B cell (primary cell): Measurements from ENCODE around the gene ODR4.

Experiments
- EZH2 ChIP-seq: IDR thresholded peaks from 2 replicates; pipeline ENCODE4 v1.6.1; 2012; ENCODE audit warnings: borderline replicate concordance, low read depth, mild to moderate bottlenecking, moderate library complexity, low read length; ENCODE audit not compliant: insufficient read depth, poor library complexity, severe bottlenecking
- TF ChIP-seq, protein P1 (sequence below): fragments of 200-600 bp; IDR thresholded peaks from one replicate; pipeline ENCODE4 v1.8.0; 2022; ENCODE audit warnings: antibody characterized with exemption, mild to moderate bottlenecking

GRCh38 chr1:186390925-186391324 is 15.3 kb downstream of the ODR4 start:
- TF ChIP-seq, protein P1, sequence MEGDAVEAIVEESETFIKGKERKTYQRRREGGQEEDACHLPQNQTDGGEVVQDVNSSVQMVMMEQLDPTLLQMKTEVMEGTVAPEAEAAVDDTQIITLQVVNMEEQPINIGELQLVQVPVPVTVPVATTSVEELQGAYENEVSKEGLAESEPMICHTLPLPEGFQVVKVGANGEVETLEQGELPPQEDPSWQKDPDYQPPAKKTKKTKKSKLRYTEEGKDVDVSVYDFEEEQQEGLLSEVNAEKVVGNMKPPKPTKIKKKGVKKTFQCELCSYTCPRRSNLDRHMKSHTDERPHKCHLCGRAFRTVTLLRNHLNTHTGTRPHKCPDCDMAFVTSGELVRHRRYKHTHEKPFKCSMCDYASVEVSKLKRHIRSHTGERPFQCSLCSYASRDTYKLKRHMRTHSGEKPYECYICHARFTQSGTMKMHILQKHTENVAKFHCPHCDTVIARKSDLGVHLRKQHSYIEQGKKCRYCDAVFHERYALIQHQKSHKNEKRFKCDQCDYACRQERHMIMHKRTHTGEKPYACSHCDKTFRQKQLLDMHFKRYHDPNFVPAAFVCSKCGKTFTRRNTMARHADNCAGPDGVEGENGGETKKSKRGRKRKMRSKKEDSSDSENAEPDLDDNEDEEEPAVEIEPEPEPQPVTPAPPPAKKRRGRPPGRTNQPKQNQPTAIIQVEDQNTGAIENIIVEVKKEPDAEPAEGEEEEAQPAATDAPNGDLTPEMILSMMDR: no peak
- no peak for TF ChIP-seq EZH2
